Esophagus squamous epithelium (tissue), 4 donors: Measurements from ENCODE around the gene KAZN.

ENCODE experiments used
- CTCF ChIP-seq, 6 experiments: fragments of 450-650 bp in 4 of 6; fragments of 200-600 bp in 2 of 6; sonication (generic) in 2 of 6; IDR thresholded peaks; one replicate each; pipeline ENCODE4 v1.5.1; 2016 to 2019; ENCODE audit warnings: antibody characterized with exemption in 6 of 6, mild to moderate bottlenecking in 4 of 6, moderate library complexity in 4 of 6
- POLR2A ChIP-seq, 4 donors: fragments of 450-650 bp; IDR thresholded peaks; one replicate each; pipeline ENCODE4 v1.6.1; 2017; ENCODE audit warnings: antibody characterized with exemption in 4 of 4, mild to moderate bottlenecking in 4 of 4, moderate library complexity in 3 of 4

GRCh38 chr1:14681182-14681581, 82.7 kb downstream of the KAZN start:
- TF ChIP-seq CTCF (IDR thresholded peaks at IDR 0.05) (no peak), POLR2A (IDR thresholded peaks at IDR 0.05) (no peak)
